HepG2 (cell line): ENCODE results near the gene ZSCAN2. TPM values are rescaled to one million over a fixed set of nuclear protein-coding genes. Genes with fewer than 3 reads are reported as not detected.
A peak's percentile ranks its signal among the peaks of the same experiment; 100 is the strongest.

Experiments used
- CENPT ChIP-seq: sonication (generic); formaldehyde crosslinking; IDR thresholded peaks from 2 replicates; pipeline ENCODE4 v1.8.0; 2022; ENCODE audit warnings: low read depth, mild to moderate bottlenecking, moderate library complexity, missing genetic modification reagents
- CHCHD3 ChIP-seq: sonication (generic); formaldehyde crosslinking; IDR thresholded peaks from 2 replicates; pipeline ENCODE4 v1.8.0; 2022; ENCODE audit warnings: mild to moderate bottlenecking, missing genetic modification reagents, moderate library complexity
- GATAD2A ChIP-seq: IDR thresholded peaks from 2 replicates; pipeline ENCODE4 v1.6.1; 2016
- KDM2A ChIP-seq: sonication (generic); formaldehyde crosslinking; IDR thresholded peaks from 2 replicates; pipeline ENCODE4 v1.4.0; 2020; ENCODE audit warnings: low read depth, missing genetic modification reagents, borderline replicate concordance
- PRPF4 ChIP-seq: fragments of 200-400 bp; formaldehyde crosslinking; IDR thresholded peaks from 2 replicates; pipeline ENCODE4 v1.6.1; 2016; ENCODE audit warnings: low read length, low read depth; ENCODE audit not compliant: poor library complexity, severe bottlenecking
- SOX6 ChIP-seq, 2 experiments: fragments of 450-650 bp in 1 of 2; sonication (generic) in 1 of 2; formaldehyde crosslinking in 1 of 2; IDR thresholded peaks; 2 replicates each; pipeline versions ENCODE4 v1.4.0 to v1.6.1; 2017 to 2020; ENCODE audit warnings: antibody characterized with exemption in 1 of 2, mild to moderate bottlenecking in 1 of 2, missing genetic modification reagents in 1 of 2
- TRIM22 ChIP-seq: fragments of 450-650 bp; IDR thresholded peaks from 2 replicates; pipeline ENCODE4 v1.6.1; 2017
- ZNF224 ChIP-seq: sonication (generic); formaldehyde crosslinking; IDR thresholded peaks from 2 replicates; pipeline ENCODE4 v1.5.0; 2020; ENCODE audit warnings: mild to moderate bottlenecking, missing genetic modification reagents
- ZNF33B ChIP-seq: sonication (generic); formaldehyde crosslinking; IDR thresholded peaks from 2 replicates; pipeline ENCODE4 v1.5.1; 2020; ENCODE audit warnings: mild to moderate bottlenecking, missing genetic modification reagents
- ZNF496 ChIP-seq: sonication (generic); formaldehyde crosslinking; IDR thresholded peaks from 2 replicates; pipeline ENCODE4 v1.8.1; 2023; ENCODE audit warnings: mild to moderate bottlenecking, moderate library complexity, missing genetic modification reagents; ENCODE audit not compliant: insufficient replicate concordance
- ZNF558 ChIP-seq: sonication (generic); formaldehyde crosslinking; IDR thresholded peaks from 2 replicates; pipeline ENCODE4 v1.9.0; 2022; ENCODE audit warnings: mild to moderate bottlenecking, missing genetic modification reagents, borderline replicate concordance
- ZNF615 ChIP-seq: sonication (generic); formaldehyde crosslinking; IDR thresholded peaks from 2 replicates; pipeline ENCODE4 v1.5.0; 2020; ENCODE audit warnings: mild to moderate bottlenecking, missing genetic modification reagents, borderline replicate concordance
- ZNF879 ChIP-seq: sonication (generic); formaldehyde crosslinking; IDR thresholded peaks from 2 replicates; pipeline ENCODE4 v1.8.1; 2023; ENCODE audit warnings: missing genetic modification reagents
- polyA plus RNA-seq, 8 experiments: library from polyadenylated mRNA; depleted of rRNA in 3 of 8; stranded (reverse) in 7 of 8; unstranded in 1 of 8; fragments of >200 nt; fragmentation: Illumina TruSeq in 4 of 8; extraction: Trizol in 4 of 8; gene quantifications; 2 replicates each; pipeline versions ENCODE4 v1.2.1 to v1.2.3, GENCODE V29; 2011 to 2016; ENCODE audit warnings: low read depth in 4 of 8, missing spikeins in 1 of 8, mixed read lengths in 1 of 8; ENCODE audit not compliant: insufficient read depth in 1 of 8
- total RNA-seq, 5 experiments: library from RNA; depleted of rRNA; stranded (reverse); fragments of >200 nt; fragmentation: Illumina TruSeq; extraction: Trizol; gene quantifications; 2 replicates each; pipeline ENCODE4 v1.2.3, GENCODE V29; 2016; ENCODE audit warnings: low read depth in 1 of 5
- TF ChIP-seq, protein P1 (sequence below): sonication (generic); formaldehyde crosslinking; IDR thresholded peaks from 2 replicates; pipeline ENCODE4 v1.8.1; 2022; ENCODE audit warnings: low read depth, mild to moderate bottlenecking, missing genetic modification reagents
- TF ChIP-seq, protein P2 (sequence below): IDR thresholded peaks from 2 replicates; pipeline ENCODE4 v1.4.0; 2020; ENCODE audit warnings: mild to moderate bottlenecking, missing genetic modification reagents
- TF ChIP-seq, protein P3 (sequence below): sonication (generic); formaldehyde crosslinking; IDR thresholded peaks from 2 replicates; pipeline ENCODE4 v1.8.1; 2023; ENCODE audit warnings: mild to moderate bottlenecking, inconsistent platforms, moderate library complexity, missing genetic modification reagents, borderline replicate concordance
- TF ChIP-seq, protein P4 (sequence below): conservative IDR thresholded peaks from 2 replicates; pipeline ENCODE4 v1.6.1; 2018; ENCODE audit warnings: missing genetic modification reagents

Gene ZSCAN2
- total and polyA plus RNA-seq, 2 of the 13 experiments (the other 11 are each of a cell fraction or from before 2014, with no cell fraction given), result 11.4 to 21.5 TPM

- TF ChIP-seq KDM2A, result peak; percentile 76; the same call in 1 of the 2 replicates
- TF ChIP-seq TRIM22, result no peak
- TF ChIP-seq, protein P1, sequence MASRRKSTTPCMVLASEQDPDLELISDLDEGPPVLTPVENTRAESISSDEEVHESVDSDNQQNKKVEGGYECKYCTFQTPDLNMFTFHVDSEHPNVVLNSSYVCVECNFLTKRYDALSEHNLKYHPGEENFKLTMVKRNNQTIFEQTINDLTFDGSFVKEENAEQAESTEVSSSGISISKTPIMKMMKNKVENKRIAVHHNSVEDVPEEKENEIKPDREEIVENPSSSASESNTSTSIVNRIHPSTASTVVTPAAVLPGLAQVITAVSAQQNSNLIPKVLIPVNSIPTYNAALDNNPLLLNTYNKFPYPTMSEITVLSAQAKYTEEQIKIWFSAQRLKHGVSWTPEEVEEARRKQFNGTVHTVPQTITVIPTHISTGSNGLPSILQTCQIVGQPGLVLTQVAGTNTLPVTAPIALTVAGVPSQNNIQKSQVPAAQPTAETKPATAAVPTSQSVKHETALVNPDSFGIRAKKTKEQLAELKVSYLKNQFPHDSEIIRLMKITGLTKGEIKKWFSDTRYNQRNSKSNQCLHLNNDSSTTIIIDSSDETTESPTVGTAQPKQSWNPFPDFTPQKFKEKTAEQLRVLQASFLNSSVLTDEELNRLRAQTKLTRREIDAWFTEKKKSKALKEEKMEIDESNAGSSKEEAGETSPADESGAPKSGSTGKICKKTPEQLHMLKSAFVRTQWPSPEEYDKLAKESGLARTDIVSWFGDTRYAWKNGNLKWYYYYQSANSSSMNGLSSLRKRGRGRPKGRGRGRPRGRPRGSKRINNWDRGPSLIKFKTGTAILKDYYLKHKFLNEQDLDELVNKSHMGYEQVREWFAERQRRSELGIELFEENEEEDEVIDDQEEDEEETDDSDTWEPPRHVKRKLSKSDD (CRISPR knock-in tag), result no peak
- TF ChIP-seq CENPT (CRISPR knock-in tag), result no peak
- no peak; the same call in 1 of the 2 replicates for TF ChIP-seq ZNF33B
- TF ChIP-seq ZNF224 (CRISPR knock-in tag), result no peak
- no peak for TF ChIP-seq SOX6 (IDR thresholded peaks at IDR 0.05)
- peak; percentile 70 for TF ChIP-seq SOX6 (CRISPR knock-in tag; IDR thresholded peaks at IDR 0.05)
- no peak for TF ChIP-seq ZNF615 (CRISPR knock-in tag)
- TF ChIP-seq ZNF558 (CRISPR knock-in tag), result no peak; the same call in 1 of the 2 replicates
- TF ChIP-seq CHCHD3 (CRISPR knock-in tag), result no peak
- TF ChIP-seq, protein P2, sequence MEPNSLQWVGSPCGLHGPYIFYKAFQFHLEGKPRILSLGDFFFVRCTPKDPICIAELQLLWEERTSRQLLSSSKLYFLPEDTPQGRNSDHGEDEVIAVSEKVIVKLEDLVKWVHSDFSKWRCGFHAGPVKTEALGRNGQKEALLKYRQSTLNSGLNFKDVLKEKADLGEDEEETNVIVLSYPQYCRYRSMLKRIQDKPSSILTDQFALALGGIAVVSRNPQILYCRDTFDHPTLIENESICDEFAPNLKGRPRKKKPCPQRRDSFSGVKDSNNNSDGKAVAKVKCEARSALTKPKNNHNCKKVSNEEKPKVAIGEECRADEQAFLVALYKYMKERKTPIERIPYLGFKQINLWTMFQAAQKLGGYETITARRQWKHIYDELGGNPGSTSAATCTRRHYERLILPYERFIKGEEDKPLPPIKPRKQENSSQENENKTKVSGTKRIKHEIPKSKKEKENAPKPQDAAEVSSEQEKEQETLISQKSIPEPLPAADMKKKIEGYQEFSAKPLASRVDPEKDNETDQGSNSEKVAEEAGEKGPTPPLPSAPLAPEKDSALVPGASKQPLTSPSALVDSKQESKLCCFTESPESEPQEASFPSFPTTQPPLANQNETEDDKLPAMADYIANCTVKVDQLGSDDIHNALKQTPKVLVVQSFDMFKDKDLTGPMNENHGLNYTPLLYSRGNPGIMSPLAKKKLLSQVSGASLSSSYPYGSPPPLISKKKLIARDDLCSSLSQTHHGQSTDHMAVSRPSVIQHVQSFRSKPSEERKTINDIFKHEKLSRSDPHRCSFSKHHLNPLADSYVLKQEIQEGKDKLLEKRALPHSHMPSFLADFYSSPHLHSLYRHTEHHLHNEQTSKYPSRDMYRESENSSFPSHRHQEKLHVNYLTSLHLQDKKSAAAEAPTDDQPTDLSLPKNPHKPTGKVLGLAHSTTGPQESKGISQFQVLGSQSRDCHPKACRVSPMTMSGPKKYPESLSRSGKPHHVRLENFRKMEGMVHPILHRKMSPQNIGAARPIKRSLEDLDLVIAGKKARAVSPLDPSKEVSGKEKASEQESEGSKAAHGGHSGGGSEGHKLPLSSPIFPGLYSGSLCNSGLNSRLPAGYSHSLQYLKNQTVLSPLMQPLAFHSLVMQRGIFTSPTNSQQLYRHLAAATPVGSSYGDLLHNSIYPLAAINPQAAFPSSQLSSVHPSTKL (CRISPR knock-in tag), result peak; percentile 57; the same call in 1 of the 2 replicates
- TF ChIP-seq ZNF496, result no peak
- TF ChIP-seq, protein P3, sequence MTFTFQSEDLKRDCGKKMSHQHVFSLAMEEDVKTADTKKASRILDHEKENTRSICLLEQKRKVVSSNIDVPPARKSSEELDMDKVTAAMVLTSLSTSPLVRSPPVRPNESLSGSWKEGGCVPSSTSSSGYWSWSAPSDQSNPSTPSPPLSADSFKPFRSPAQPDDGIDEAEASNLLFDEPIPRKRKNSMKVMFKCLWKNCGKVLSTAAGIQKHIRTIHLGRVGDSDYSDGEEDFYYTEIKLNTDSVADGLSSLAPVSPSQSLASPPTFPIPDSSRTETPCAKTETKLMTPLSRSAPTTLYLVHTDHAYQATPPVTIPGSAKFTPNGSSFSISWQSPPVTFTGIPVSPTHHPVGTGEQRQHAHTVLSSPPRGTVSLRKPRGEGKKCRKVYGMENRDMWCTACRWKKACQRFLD (CRISPR knock-in tag), result no peak
- TF ChIP-seq, protein P4, sequence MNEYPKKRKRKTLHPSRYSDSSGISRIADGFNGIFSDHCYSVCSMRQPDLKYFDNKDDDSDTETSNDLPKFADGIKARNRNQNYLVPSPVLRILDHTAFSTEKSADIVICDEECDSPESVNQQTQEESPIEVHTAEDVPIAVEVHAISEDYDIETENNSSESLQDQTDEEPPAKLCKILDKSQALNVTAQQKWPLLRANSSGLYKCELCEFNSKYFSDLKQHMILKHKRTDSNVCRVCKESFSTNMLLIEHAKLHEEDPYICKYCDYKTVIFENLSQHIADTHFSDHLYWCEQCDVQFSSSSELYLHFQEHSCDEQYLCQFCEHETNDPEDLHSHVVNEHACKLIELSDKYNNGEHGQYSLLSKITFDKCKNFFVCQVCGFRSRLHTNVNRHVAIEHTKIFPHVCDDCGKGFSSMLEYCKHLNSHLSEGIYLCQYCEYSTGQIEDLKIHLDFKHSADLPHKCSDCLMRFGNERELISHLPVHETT (CRISPR knock-in tag), result no peak
- TF ChIP-seq ZNF879 (CRISPR knock-in tag), result no peak
- TF ChIP-seq PRPF4, result no peak
- no peak for TF ChIP-seq GATAD2A (CRISPR knock-in tag)
Measured at GRCh38 chr15:84633311-84634227, 32.8 kb downstream of the ZSCAN2 start (continued).
